Activated B cell treated with CpG ODN at 0.5 μM for 24 hours (primary cell): ENCODE data around the gene ZIC4. TPM values are rescaled to one million over a fixed set of nuclear protein-coding genes. Genes with fewer than 3 reads are reported as not detected.

Experiments
- ATAC-seq: fragments of 200-7000 bp; cut with Tn5 transposase; one replicate; pipeline ENCODE4 v1.10.0; 2021; ENCODE audit warnings: low read depth, mild to moderate bottlenecking, moderate library complexity
- CTCF ChIA-PET: fragments of 350-600 bp; sonication (Branson Sonifier 250); formaldehyde crosslinking; loops from one replicate; lab custom pipeline; 2021; ENCODE audit warnings: antibody characterized with exemption; lab: Charles Lee
- POLR2A ChIA-PET: fragments of 350-600 bp; sonication (Branson Sonifier 250); formaldehyde crosslinking; loops from one replicate; lab custom pipeline; 2021; ENCODE audit warnings: antibody characterized with exemption; lab: Charles Lee
- DNase-seq: peaks from one replicate; pipeline ENCODE4 v3.0.0; 2022
- H3K27ac Mint-ChIP-seq: one replicate; pipeline ENCODE4 v1.8.0; 2020; ENCODE audit warnings: mixed read lengths
- H3K27me3 Mint-ChIP-seq: one replicate; pipeline ENCODE4 v1.8.0; 2021; ENCODE audit warnings: mixed read lengths
- H3K36me3 Mint-ChIP-seq: one replicate; pipeline ENCODE4 v1.8.0; 2021; ENCODE audit warnings: low read depth, mixed read lengths
- H3K4me1 Mint-ChIP-seq: one replicate; pipeline ENCODE4 v1.8.0; 2021; ENCODE audit warnings: mixed read lengths
- H3K4me3 Mint-ChIP-seq: one replicate; pipeline ENCODE4 v1.8.0; 2020; ENCODE audit warnings: mild to moderate bottlenecking, mixed read lengths
- H3K9me3 Mint-ChIP-seq: one replicate; pipeline ENCODE4 v1.8.0; 2020; ENCODE audit warnings: mixed read lengths
- intact Hi-C: fragments of 100-400 bp; cut with micrococcal nuclease; formaldehyde crosslinking; loops from one replicate; pipeline ENCODE4 v1.15.1; 2024
- total RNA-seq: library from RNA; stranded (reverse); gene quantifications from 2 replicates; pipeline ENCODE4 v1.2.3, GENCODE V29; 2022
- TF ChIP-seq, protein P1 (sequence below): fragments of 200-600 bp; IDR thresholded peaks from one replicate; pipeline ENCODE4 v1.8.0; 2022; ENCODE audit warnings: antibody characterized with exemption, mild to moderate bottlenecking

Gene ZIC4
- total RNA-seq, 1 donor from 2014 or later, result not detected

DNA sequence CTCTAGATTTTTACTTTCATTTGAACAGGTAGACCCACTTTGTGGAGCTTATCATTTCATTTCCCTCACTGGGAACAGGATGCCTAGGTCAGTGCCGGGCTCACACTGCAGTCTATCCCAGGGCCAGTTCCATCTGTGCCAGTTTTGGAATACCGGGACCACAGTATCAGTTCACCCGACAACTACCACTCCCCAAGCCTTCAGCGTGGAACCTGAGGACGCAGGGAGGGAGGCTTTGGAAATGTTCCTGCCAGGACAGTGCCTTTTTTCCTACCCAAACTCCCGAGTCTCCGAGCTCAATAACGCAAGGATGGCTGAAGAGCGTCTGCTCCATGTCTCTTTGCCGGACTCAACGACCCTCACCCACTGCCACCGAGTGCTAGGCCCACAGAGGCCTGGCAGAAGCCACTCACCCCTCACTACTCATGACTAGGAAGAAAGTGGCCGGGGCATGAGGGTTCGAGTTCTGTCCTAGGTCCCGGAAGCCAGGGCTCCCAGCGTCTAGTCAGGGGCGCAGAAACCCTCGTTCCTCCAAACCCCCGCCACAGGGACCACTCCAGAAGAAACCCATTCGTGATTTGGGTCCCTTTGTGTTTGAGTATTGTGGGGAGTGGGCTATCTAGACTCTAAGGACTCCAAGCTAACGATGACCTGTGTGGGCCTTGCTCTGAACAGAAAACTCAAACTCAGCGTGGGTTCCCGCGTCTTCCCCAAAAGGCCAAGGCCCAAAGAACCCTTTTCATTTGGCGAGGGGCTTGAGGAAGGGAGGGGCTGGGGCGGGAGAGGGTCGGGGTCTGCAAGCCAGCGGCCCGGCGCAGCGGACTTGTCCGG lies 14.2 kb upstream of the ZIC4 start:
- DNase-seq (no peak), ATAC-seq (no peak)
- Mint-ChIP-seq H3K27me3 (peaks cover 67% of the 10 kb centered on the region), H3K27ac (no peak overlapping the region), H3K4me3 (no peak overlapping the region), H3K4me1 (no peaks in the 10 kb centered on the region), H3K36me3 (no peaks in the 10 kb centered on the region), H3K9me3 (peaks cover 4% of the 10 kb centered on the region)
- POLR2A ChIA-PET, result no interaction called here
- intact Hi-C loops, result no loop called here
- TF ChIP-seq, protein P1, sequence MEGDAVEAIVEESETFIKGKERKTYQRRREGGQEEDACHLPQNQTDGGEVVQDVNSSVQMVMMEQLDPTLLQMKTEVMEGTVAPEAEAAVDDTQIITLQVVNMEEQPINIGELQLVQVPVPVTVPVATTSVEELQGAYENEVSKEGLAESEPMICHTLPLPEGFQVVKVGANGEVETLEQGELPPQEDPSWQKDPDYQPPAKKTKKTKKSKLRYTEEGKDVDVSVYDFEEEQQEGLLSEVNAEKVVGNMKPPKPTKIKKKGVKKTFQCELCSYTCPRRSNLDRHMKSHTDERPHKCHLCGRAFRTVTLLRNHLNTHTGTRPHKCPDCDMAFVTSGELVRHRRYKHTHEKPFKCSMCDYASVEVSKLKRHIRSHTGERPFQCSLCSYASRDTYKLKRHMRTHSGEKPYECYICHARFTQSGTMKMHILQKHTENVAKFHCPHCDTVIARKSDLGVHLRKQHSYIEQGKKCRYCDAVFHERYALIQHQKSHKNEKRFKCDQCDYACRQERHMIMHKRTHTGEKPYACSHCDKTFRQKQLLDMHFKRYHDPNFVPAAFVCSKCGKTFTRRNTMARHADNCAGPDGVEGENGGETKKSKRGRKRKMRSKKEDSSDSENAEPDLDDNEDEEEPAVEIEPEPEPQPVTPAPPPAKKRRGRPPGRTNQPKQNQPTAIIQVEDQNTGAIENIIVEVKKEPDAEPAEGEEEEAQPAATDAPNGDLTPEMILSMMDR, result no peak
- CTCF ChIA-PET, result no interaction called here

DNA sequence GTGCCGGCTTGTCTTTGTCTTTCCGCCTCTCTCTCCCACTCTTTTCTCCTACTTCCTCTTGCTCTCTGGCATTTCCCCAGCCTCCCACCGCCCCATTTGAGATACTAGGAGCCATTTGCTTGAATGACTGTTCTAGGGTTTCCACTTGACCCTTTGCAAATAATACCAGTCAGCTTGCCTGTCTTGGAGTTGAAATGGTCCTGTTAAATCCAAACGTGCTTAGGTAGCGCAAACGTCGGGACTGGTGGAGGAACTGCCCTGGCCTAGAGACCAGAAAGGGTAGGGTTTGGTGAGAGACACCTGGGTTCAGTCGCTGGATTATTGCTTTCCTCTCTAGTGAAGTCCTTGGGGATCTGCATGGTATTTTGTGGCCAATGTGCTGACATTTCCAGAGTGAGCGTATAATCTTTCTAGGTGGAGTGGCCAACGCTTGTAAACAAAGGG lies 13.5 kb upstream of the ZIC4 start:
- POLR2A ChIA-PET, result no interaction called here
- CTCF ChIA-PET, result no interaction called here
- Mint-ChIP-seq H3K27ac (no peak overlapping the region), H3K27me3 (peaks cover 66% of the 10 kb centered on the region), H3K36me3 (no peaks in the 10 kb centered on the region), H3K4me3 (no peak overlapping the region), H3K9me3 (peaks cover 4% of the 10 kb centered on the region), H3K4me1 (no peaks in the 10 kb centered on the region)
- no peak for DNase-seq
- intact Hi-C loops, result no loop called here
- no peak for ATAC-seq
- TF ChIP-seq, protein P1, result no peak

DNA sequence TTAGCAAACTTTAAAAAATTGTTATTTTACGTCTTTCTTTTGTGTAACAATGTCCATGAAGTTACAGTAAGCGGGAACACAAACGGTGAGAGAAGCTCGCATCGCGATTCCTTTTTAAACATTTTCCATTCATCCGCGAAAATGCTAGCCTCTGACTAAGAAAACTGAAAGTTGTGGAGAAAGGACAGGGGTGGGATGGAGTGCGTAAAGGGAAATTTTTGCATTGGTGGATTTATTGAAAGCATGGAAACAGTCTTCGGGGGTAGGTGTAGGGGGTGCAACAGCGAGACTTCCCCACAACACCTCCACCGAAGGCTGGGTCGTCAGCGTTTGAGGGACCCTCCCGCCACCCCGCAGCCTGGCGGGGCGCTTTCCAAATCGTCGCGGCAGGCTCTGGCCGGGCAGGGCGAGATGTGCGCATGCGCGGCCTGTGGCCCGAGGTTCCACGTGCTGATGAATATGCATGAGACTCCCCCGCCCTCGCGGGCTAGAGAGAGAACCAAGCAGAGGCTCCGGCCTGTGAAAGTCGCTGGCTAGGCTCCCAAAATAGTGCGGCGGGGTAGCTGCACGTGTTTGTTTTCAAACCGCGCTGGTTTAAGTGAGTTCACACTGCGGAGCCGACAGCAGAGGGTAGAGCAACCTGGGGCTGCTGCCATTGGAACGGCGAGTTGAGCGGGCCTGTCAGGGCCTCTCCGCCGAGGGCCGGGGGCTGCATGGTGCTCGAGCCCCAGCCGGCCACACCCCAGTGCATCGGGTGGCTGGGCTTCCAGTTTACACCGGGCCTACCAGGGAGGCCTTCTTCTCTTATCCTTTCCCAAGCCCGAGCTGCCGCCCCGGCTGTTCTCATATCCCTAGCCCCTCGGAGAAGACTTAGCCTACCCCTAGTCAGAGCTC lies 12.7 kb upstream of the ZIC4 start:
- ChIA-PET CTCF (no interaction called here), POLR2A (no interaction called here)
- peaks cover 70% of the 10 kb centered on the region for H3K27me3 Mint-ChIP-seq
- intact Hi-C loops, result no loop called here
- H3K4me1 Mint-ChIP-seq, result no peaks in the 10 kb centered on the region
- peaks cover 4% of the 10 kb centered on the region for H3K9me3 Mint-ChIP-seq
- TF ChIP-seq, protein P1, result no peak
- no peak overlapping the region for H3K27ac Mint-ChIP-seq
- H3K36me3 Mint-ChIP-seq, result no peaks in the 10 kb centered on the region
- ATAC-seq, result no peak
- no peak overlapping the region for H3K4me3 Mint-ChIP-seq
- no peak for DNase-seq

DNA sequence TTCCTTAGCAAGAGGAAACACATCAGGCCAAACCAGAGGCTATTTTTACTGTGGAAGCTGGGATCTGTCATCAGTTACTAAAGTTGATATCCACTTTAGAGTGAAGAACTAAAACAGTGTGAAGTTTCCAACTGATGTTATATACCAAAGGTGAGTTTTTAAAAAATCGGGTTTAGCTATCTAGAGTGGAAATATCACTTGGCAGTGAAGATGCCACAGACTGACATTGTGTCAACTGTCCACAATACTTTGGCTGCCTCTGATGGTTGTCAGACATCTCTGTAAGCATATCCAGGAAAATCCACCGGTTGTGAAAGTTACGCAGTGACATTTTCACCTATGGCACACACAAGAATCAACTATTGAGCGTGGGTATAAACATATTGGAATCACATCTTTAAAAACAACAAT lies 12.0 kb upstream of the ZIC4 start:
- no peak for ATAC-seq
- H3K9me3 Mint-ChIP-seq, result peaks cover 4% of the 10 kb centered on the region
- H3K4me1 Mint-ChIP-seq, result peaks cover 3% of the 10 kb centered on the region
- DNase-seq, result no peak
- H3K36me3 Mint-ChIP-seq, result no peaks in the 10 kb centered on the region
- TF ChIP-seq, protein P1, result no peak
- peaks cover 65% of the 10 kb centered on the region for H3K27me3 Mint-ChIP-seq
- no peak overlapping the region for H3K4me3 Mint-ChIP-seq
- no peak overlapping the region for H3K27ac Mint-ChIP-seq
- ChIA-PET CTCF (no interaction called here), POLR2A (no interaction called here)
- intact Hi-C loops, result no loop called here
